Erythroblast (primary cell): Measurements from ENCODE around the gene NEU2.

ENCODE experiments used
- GATA1 ChIP-seq: IDR thresholded peaks from 2 replicates; pipeline ENCODE4 v1.6.1; 2011; ENCODE audit warnings: low read depth, mild to moderate bottlenecking, control low read depth, low read length, moderate library complexity
- POLR2A ChIP-seq: IDR thresholded peaks from 2 replicates; pipeline ENCODE4 v1.6.1; 2011; ENCODE audit warnings: mild to moderate bottlenecking, low read length

GRCh38 chr2:233036162-233036838 is 3.8 kb downstream of the NEU2 start:
- TF ChIP-seq POLR2A (no peak), GATA1 (no peak)
